SK-N-SH (cell line): ENCODE data around the gene OPCML. TPM values are rescaled to one million over a fixed set of nuclear protein-coding genes. Genes with fewer than 3 reads are reported as not detected.

ENCODE experiments used
- CTCF ChIA-PET: fragments of 300-600, 350-600 bp; formaldehyde crosslinking; extraction: SDS; loops from one replicate; lab custom pipeline; 2021; lab: Yijun Ruan, JAX
- POLR2A ChIA-PET: fragments of 350-600 bp; sonication (Branson Sonifier 250); formaldehyde crosslinking; extraction: SDS; loops from one replicate; lab custom pipeline; 2020; ENCODE audit warnings: antibody characterized with exemption, inconsistent platforms; lab: Yijun Ruan, JAX
- DNase-seq: peaks from one replicate; pipeline ENCODE4 v3.0.0; 2012
- H2AFZ ChIP-seq: fragments of 200-600 bp; sonication (generic); 2 replicates; pipeline ENCODE4 v1.8.1; 2016; ENCODE audit warnings: antibody characterized with exemption, mild to moderate bottlenecking, low read depth
- H3F3A ChIP-seq: fragments of 200-600 bp; sonication (generic); replicated peaks from 2 replicates; pipeline ENCODE3; 2016; ENCODE audit warnings: antibody characterized with exemption, mild to moderate bottlenecking; ENCODE audit not compliant: insufficient read depth
- H3K27ac ChIP-seq, 2 experiments: fragments of 200-500 bp in 1 of 2; fragments of 200-600 bp in 1 of 2; sonication (Bioruptor generic) in 1 of 2; sonication (generic), shearing (Covaris generic) in 1 of 2; 2 replicates each; pipeline versions ENCODE4 v1.5.1 to v1.6.1; 2014 to 2016; ENCODE audit warnings: low read depth in 2 of 2, inconsistent platforms in 1 of 2, low read length in 1 of 2, mild to moderate bottlenecking in 1 of 2, mixed read lengths in 1 of 2
- H3K27me3 ChIP-seq: fragments of 200-600 bp; sonication (generic), shearing (Covaris generic); 2 replicates; pipeline ENCODE4 v1.6.1; 2016; ENCODE audit warnings: mixed run types; ENCODE audit not compliant: insufficient read depth
- H3K36me3 ChIP-seq, 2 experiments: fragments of 200-500 bp in 1 of 2; fragments of 200-600 bp in 1 of 2; sonication (Bioruptor generic) in 1 of 2; sonication (generic) in 1 of 2; replicated peaks in 1 of 2; 2 replicates each; pipeline versions ENCODE3 to v1.5.1; 2014 to 2016; ENCODE audit warnings: low read length in 1 of 2, mild to moderate bottlenecking in 1 of 2; ENCODE audit not compliant: insufficient read depth in 2 of 2, control insufficient read depth in 1 of 2
- H3K4me1 ChIP-seq, 2 experiments: fragments of 200-500 bp in 1 of 2; fragments of 200-600 bp in 1 of 2; sonication (Bioruptor generic) in 1 of 2; sonication (generic), shearing (Covaris generic) in 1 of 2; 2 replicates each; pipeline versions ENCODE4 v1.5.1 to v1.6.1; 2014 to 2016; ENCODE audit warnings: low read depth in 1 of 2, low read length in 1 of 2, mixed run types in 1 of 2; ENCODE audit not compliant: insufficient read depth in 2 of 2, control insufficient read depth in 1 of 2
- H3K4me2 ChIP-seq: fragments of 200-600 bp; sonication (generic), shearing (Covaris generic); 2 replicates; pipeline ENCODE4 v1.6.1; 2017; ENCODE audit warnings: mixed run types
- H3K4me3 ChIP-seq, 2 experiments: fragments of 200-500 bp in 1 of 2; fragments of 200-600 bp in 1 of 2; sonication (Bioruptor generic) in 1 of 2; sonication (generic), shearing (Covaris generic) in 1 of 2; 2 replicates each; pipeline versions ENCODE4 v1.5.1 to v1.8.1; 2014 to 2016; ENCODE audit warnings: low read depth in 2 of 2, inconsistent platforms in 1 of 2, low read length in 1 of 2, mild to moderate bottlenecking in 1 of 2, mixed read lengths in 1 of 2, moderate library complexity in 1 of 2
- H3K79me2 ChIP-seq: fragments of 200-600 bp; sonication (generic); 2 replicates; pipeline ENCODE4 v1.8.1; 2017; ENCODE audit warnings: mild to moderate bottlenecking; ENCODE audit not compliant: insufficient read depth
- H3K9ac ChIP-seq: fragments of 200-600 bp; sonication (generic); 2 replicates; pipeline ENCODE4 v1.6.1; 2017; ENCODE audit warnings: mixed run types
- H3K9me2 ChIP-seq: fragments of 200-600 bp; sonication (generic); 2 replicates; pipeline ENCODE4 v1.6.1; 2017; ENCODE audit warnings: mixed run types
- H3K9me3 ChIP-seq: fragments of 200-600 bp; sonication (generic); 2 replicates; pipeline ENCODE4 v1.6.1; 2017; ENCODE audit warnings: mixed run types, mild to moderate bottlenecking, moderate library complexity
- H4K20me1 ChIP-seq: fragments of 200-600 bp; sonication (generic); 2 replicates; pipeline ENCODE4 v1.6.1; 2017; ENCODE audit warnings: mild to moderate bottlenecking, mixed run types; ENCODE audit not compliant: insufficient read depth
- CHD2 ChIP-seq: fragments of 150-350 bp; IDR thresholded peaks from 2 replicates; pipeline ENCODE4 v1.6.1; 2018; ENCODE audit warnings: low read length; ENCODE audit not compliant: partially characterized antibody
- CTCF ChIP-seq: fragments of 200-600 bp; sonication (generic); IDR thresholded peaks from 2 replicates; pipeline ENCODE4 v1.6.1; 2017; ENCODE audit warnings: antibody characterized with exemption, mild to moderate bottlenecking, moderate library complexity
- IRF3 ChIP-seq: fragments of 150-350 bp; IDR thresholded peaks from 2 replicates; pipeline ENCODE4 v1.6.1; 2016; ENCODE audit warnings: mild to moderate bottlenecking, low read depth, low read length
- NRF1 ChIP-seq: IDR thresholded peaks from 2 replicates; pipeline ENCODE4 v1.6.1; 2012; ENCODE audit warnings: low read depth, mild to moderate bottlenecking, low read length
- PBX3 ChIP-seq: IDR thresholded peaks from 2 replicates; pipeline ENCODE4; 2012
- POLR2AphosphoS5 ChIP-seq: IDR thresholded peaks from 2 replicates; pipeline ENCODE4 v1.6.1; 2012; ENCODE audit warnings: low read depth, low read length
- RCOR1 ChIP-seq: fragments of 150-350 bp; IDR thresholded peaks from 2 replicates; pipeline ENCODE4 v1.6.1; 2017; ENCODE audit warnings: antibody characterized with exemption, low read length
- REST ChIP-seq: IDR thresholded peaks from 2 replicates; pipeline ENCODE4 v1.6.1; 2012; ENCODE audit warnings: mild to moderate bottlenecking, low read depth, low read length, moderate library complexity
- RFX5 ChIP-seq: IDR thresholded peaks from 2 replicates; pipeline ENCODE4 v1.6.1; 2012; ENCODE audit warnings: mild to moderate bottlenecking, improper control_type of control experiment, low read length
- RXRA ChIP-seq: IDR thresholded peaks from 2 replicates; pipeline ENCODE4 v1.4.0; 2012; ENCODE audit warnings: low read depth, mild to moderate bottlenecking, borderline replicate concordance
- SIN3A ChIP-seq: IDR thresholded peaks from 2 replicates; pipeline ENCODE4 v1.6.1; 2012; ENCODE audit warnings: low read depth, mild to moderate bottlenecking, low read length, moderate library complexity, borderline replicate concordance
- TAF1 ChIP-seq: IDR thresholded peaks from 2 replicates; pipeline ENCODE4 v1.6.1; 2012; ENCODE audit warnings: low read depth, mild to moderate bottlenecking, low read length, moderate library complexity, borderline replicate concordance
- TCF12 ChIP-seq: IDR thresholded peaks from 2 replicates; pipeline ENCODE4 v1.4.0; 2012
- USF1 ChIP-seq: IDR thresholded peaks from 2 replicates; pipeline ENCODE4 v1.4.0; 2012; ENCODE audit warnings: low read depth, borderline replicate concordance
- ZBTB33 ChIP-seq: IDR thresholded peaks from 2 replicates; pipeline ENCODE4 v1.4.0; 2012; ENCODE audit warnings: low read depth, borderline replicate concordance
- WGBS: methylation state at CpG from one replicate; pipeline ENCODE4 v1.1.6; 2017; ENCODE audit warnings: low lambda C conversion rate; 5-methylcytosine and 5-hydroxymethylcytosine counted together
- polyA plus RNA-seq, 3 experiments: library from polyadenylated mRNA; depleted of rRNA; stranded (reverse); fragments of >200 nt; gene quantifications; 2 replicates each; pipeline ENCODE4 v1.2.3, GENCODE V29; 2012

Gene OPCML
- polyA plus RNA-seq, 1 of the 3 experiments (the other 2 are of a cell fraction) = not detected

- no peak overlapping the region for H3K4me2 ChIP-seq
- H3K9me2 ChIP-seq = no peaks in the 10 kb centered on the region
- H3K36me3 ChIP-seq = no peaks in the 10 kb centered on the region
- no peak overlapping the region for H3K27ac ChIP-seq
- H3K27me3 ChIP-seq = no peaks in the 10 kb centered on the region
- H3F3A ChIP-seq = no peaks in the 10 kb centered on the region
- H3K9ac ChIP-seq = no peak overlapping the region
- POLR2A ChIA-PET = no interaction called here
- WGBS = 20% methylated on average over 2 of the region's 2 CpGs
- TF ChIP-seq TCF12 (no peak), PBX3 (no peak), RCOR1 (no peak), TAF1 (no peak), CTCF (no peak), NRF1 (no peak), RFX5 (no peak), ZBTB33 (no peak), POLR2AphosphoS5 (no peak), SIN3A (no peak)
- TF ChIP-seq, all 33 proteins: peak for 0
- CTCF ChIA-PET = no interaction called here
- H3K4me3 ChIP-seq = no peak overlapping the region
- no peak overlapping the region for H2AFZ ChIP-seq
- no peak for DNase-seq
- no peaks in the 10 kb centered on the region for H3K79me2 ChIP-seq
- no peaks in the 10 kb centered on the region for H3K4me1 ChIP-seq
- H3K9me3 ChIP-seq = no peaks in the 10 kb centered on the region
- H4K20me1 ChIP-seq = no peaks in the 10 kb centered on the region
Observed at GRCh38 chr11:132535830-132536229, 996.5 kb downstream of the OPCML start.

- Histone ChIP-seq H3K4me2 (no peak overlapping the region), H3F3A (no peaks in the 10 kb centered on the region), H3K9me2 (no peaks in the 10 kb centered on the region), H4K20me1 (no peaks in the 10 kb centered on the region), H3K27ac (no peak overlapping the region), H2AFZ (no peak overlapping the region), H3K4me1 (no peaks in the 10 kb centered on the region), H3K79me2 (no peaks in the 10 kb centered on the region), H3K27me3 (no peaks in the 10 kb centered on the region), H3K9ac (no peak overlapping the region), H3K9me3 (no peaks in the 10 kb centered on the region), H3K36me3 (no peaks in the 10 kb centered on the region), H3K4me3 (no peak overlapping the region)
- CTCF ChIA-PET = interaction anchor here (0.9 to 1.5 kb wide), 2 partner anchors 13 to 409 kb away, joined by 3 to 5 read pairs; no protein-coding TSS in a partner anchor
- DNase-seq = no peak
- 59% methylated on average over 6 of the region's 6 CpGs for WGBS
- POLR2A ChIA-PET = no interaction called here
- TF ChIP-seq USF1 (no peak), IRF3 (no peak), CHD2 (no peak), TAF1 (no peak), RXRA (no peak), REST (no peak), RCOR1 (no peak)
Observed at GRCh38 chr11:132531921-132532320, 1000.4 kb downstream of the OPCML start.
